ENCODE measurements around the gene RPL14. TPM values are rescaled to one million over a fixed set of nuclear protein-coding genes. Genes with fewer than 3 reads are reported as not detected.

RPL14 gene
- total RNA-seq, 1 donor = 236 TPM

GRCh38 chr3:40465111-40465407 is 7.9 kb downstream of the RPL14 start:
- DNase-seq (ENCODE audit: insufficient read length, low spot score, missing footprints) = no peak
- TF ChIP-seq CTCF (IDR thresholded peaks at IDR 0.05; ENCODE audit: extremely low read depth, low read depth, low read length) = no peak
- Histone ChIP-seq H3K27ac (ENCODE audit: low read depth, low read length) (no peak overlapping the region), H3K4me3 (ENCODE audit: insufficient read depth, low read length) (no peak overlapping the region), H3K36me3 (ENCODE audit: insufficient read depth, low read length) (peaks cover 46% of the 10 kb centered on the region), H3K27me3 (ENCODE audit: insufficient read depth, low read length) (no peaks in the 10 kb centered on the region), H3K4me1 (ENCODE audit: insufficient read depth, low read length) (no peaks in the 10 kb centered on the region), H3K9me3 (ENCODE audit: low read depth, low read length) (no peaks in the 10 kb centered on the region), H3K4me2 (ENCODE audit: insufficient read depth, low read length) (no peak overlapping the region), H2AFZ (ENCODE audit: low read length) (no peak overlapping the region), H4K20me1 (ENCODE audit: insufficient read depth, low read length) (peaks cover 9% of the 10 kb centered on the region), H3K79me2 (ENCODE audit: insufficient read depth, low read length) (no peaks in the 10 kb centered on the region)

- H3K4me2 ChIP-seq (ENCODE audit: insufficient read depth, low read length) = no peak overlapping the region
- H3K27me3 ChIP-seq (ENCODE audit: insufficient read depth, low read length) = no peaks in the 10 kb centered on the region
- peaks cover 7% of the 10 kb centered on the region for H4K20me1 ChIP-seq (ENCODE audit: insufficient read depth, low read length)
- H3K9me3 ChIP-seq (ENCODE audit: low read depth, low read length) = no peaks in the 10 kb centered on the region
- H3K27ac ChIP-seq (ENCODE audit: low read depth, low read length) = no peak overlapping the region
- H3K79me2 ChIP-seq (ENCODE audit: insufficient read depth, low read length) = no peaks in the 10 kb centered on the region
- no peak overlapping the region for H3K4me3 ChIP-seq (ENCODE audit: insufficient read depth, low read length)
- no peak for DNase-seq (ENCODE audit: insufficient read length, low spot score, missing footprints)
- TF ChIP-seq CTCF (IDR thresholded peaks at IDR 0.05; ENCODE audit: extremely low read depth, low read depth, low read length) = no peak
- peaks cover 42% of the 10 kb centered on the region for H3K36me3 ChIP-seq (ENCODE audit: insufficient read depth, low read length)
- no peaks in the 10 kb centered on the region for H3K4me1 ChIP-seq (ENCODE audit: insufficient read depth, low read length)
- no peak overlapping the region for H2AFZ ChIP-seq (ENCODE audit: low read length)
Measured at GRCh38 chr3:40465456-40465855, 8.3 kb downstream of the RPL14 start.

GRCh38 chr3:40468018-40468417 is 10.9 kb downstream of the RPL14 start:
- TF ChIP-seq CTCF (IDR thresholded peaks at IDR 0.05; ENCODE audit: extremely low read depth, low read depth, low read length) = no peak
- Histone ChIP-seq H4K20me1 (ENCODE audit: insufficient read depth, low read length) (peaks cover 2% of the 10 kb centered on the region), H3K27ac (ENCODE audit: low read depth, low read length) (no peak overlapping the region)

GRCh38 chr3:40470701-40471100 is 13.6 kb downstream of the RPL14 start:
- no peaks in the 10 kb centered on the region for H3K4me1 ChIP-seq (ENCODE audit: insufficient read depth, low read length)
- H3K27me3 ChIP-seq (ENCODE audit: insufficient read depth, low read length) = no peaks in the 10 kb centered on the region
- H3K36me3 ChIP-seq (ENCODE audit: insufficient read depth, low read length) = no peaks in the 10 kb centered on the region
- no peak for TF ChIP-seq CTCF (IDR thresholded peaks at IDR 0.05; ENCODE audit: extremely low read depth, low read depth, low read length)
- no peak for DNase-seq (ENCODE audit: insufficient read length, low spot score, missing footprints)
- no peak overlapping the region for H2AFZ ChIP-seq (ENCODE audit: low read length)
- H3K79me2 ChIP-seq (ENCODE audit: insufficient read depth, low read length) = no peaks in the 10 kb centered on the region
- no peaks in the 10 kb centered on the region for H4K20me1 ChIP-seq (ENCODE audit: insufficient read depth, low read length)
- H3K9me3 ChIP-seq (ENCODE audit: low read depth, low read length) = no peaks in the 10 kb centered on the region
- no peak overlapping the region for H3K4me3 ChIP-seq (ENCODE audit: insufficient read depth, low read length)
- H3K27ac ChIP-seq (ENCODE audit: low read depth, low read length) = no peak overlapping the region
- H3K4me2 ChIP-seq (ENCODE audit: insufficient read depth, low read length) = no peak overlapping the region

More at GRCh38 chr3:40468018-40468417, 10.9 kb downstream of the RPL14 start:
- Histone ChIP-seq H3K27me3 (ENCODE audit: insufficient read depth, low read length) (no peaks in the 10 kb centered on the region), H3K4me2 (ENCODE audit: insufficient read depth, low read length) (no peak overlapping the region), H2AFZ (ENCODE audit: low read length) (no peak overlapping the region), H3K4me1 (ENCODE audit: insufficient read depth, low read length) (no peaks in the 10 kb centered on the region), H3K4me3 (ENCODE audit: insufficient read depth, low read length) (no peak overlapping the region), H3K9me3 (ENCODE audit: low read depth, low read length) (no peaks in the 10 kb centered on the region), H3K36me3 (ENCODE audit: insufficient read depth, low read length) (peaks cover 21% of the 10 kb centered on the region), H3K79me2 (ENCODE audit: insufficient read depth, low read length) (no peaks in the 10 kb centered on the region)
- no peak for DNase-seq (ENCODE audit: insufficient read length, low spot score, missing footprints)

Data from osteoblast (primary cell).